ENCODE data around the gene SMCO1. TPM values are rescaled to one million over a fixed set of nuclear protein-coding genes. Genes with fewer than 3 reads are reported as not detected.
"Not testable (repeated sequence)": the region's sequence is repeated elsewhere in the genome, so short reads cannot be mapped to it uniquely, and the experiment has no call there.

SMCO1 gene
- total RNA-seq, 1 experiment from 2014 or later: not detected

DNA sequence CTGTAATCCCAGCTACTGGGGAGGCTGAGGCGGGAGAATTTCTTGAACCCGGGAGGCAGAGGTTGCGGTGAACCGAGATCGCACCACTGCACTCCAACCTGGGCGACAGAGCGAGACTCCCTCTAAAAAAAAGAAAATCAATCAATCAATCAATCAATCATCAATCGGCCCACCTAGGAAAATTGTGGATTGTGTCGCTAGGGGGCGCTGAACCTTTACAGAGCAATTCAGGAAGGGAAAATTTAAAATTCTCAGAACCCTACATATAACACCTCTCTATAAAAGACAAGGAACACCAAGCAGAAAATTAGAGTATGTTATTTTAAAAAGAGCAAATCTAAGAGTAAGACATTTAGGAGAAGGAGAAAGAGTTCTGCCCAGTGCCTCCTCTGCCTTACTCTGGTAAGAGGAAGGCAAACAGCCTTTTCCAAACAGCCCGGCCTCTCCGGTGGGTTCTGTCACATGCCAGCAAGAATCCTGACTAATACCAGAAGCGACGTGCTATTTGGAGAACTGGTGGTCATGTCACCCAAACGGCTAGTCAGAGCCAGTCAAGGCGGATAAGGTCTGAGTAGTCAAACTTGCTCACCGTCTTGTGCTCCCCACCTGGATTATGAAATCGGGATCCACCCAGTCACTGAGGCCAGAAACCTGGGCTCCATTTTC, 22.3 kb upstream of the SMCO1 start:
- H3K9me3 ChIP-seq (replicated peaks): peaks cover 5% of the 10 kb centered on the region; the same call in 1 of the 2 replicates
- peaks cover 2% of the 10 kb centered on the region; the same call in 1 of the 2 replicates for H3K27me3 ChIP-seq
- no peak for DNase-seq
- no peak overlapping the region for H3K4me3 ChIP-seq
- no peak overlapping the region for H3K27ac ChIP-seq
- H3K36me3 ChIP-seq: no peaks in the 10 kb centered on the region
- no peaks in the 10 kb centered on the region for H3K4me1 ChIP-seq

DNA sequence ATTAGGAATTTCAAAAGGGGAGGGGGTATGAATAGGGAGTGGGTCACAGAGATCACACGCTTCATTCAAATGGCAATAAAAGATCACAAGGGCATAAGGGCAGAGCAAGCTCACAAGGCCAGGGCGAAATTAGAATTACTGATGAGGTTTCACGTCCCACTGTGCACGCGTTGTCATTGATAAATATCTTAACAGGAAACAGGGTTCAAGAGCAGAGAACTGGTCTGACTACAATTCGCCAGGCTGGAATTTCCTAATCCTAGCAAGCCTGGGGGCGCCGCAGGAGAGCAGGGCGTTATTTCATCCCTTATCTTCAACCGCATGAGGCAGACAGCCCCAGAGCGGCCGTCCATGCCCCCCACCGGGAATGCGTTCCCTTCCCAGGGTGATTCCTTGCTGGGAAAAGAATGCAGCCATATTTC, 18.1 kb upstream of the SMCO1 start:
- Histone ChIP-seq H3K4me1 (no peaks in the 10 kb centered on the region), H3K36me3 (no peaks in the 10 kb centered on the region), H3K9me3 (replicated peaks) (peaks cover 5% of the 10 kb centered on the region; the same call in 1 of the 2 replicates), H3K4me3 (no peak overlapping the region), H3K27me3 (no peaks in the 10 kb centered on the region), H3K27ac (no peak overlapping the region)
- DNase-seq: peak in 1 of 2 experiments; percentile 30

DNA sequence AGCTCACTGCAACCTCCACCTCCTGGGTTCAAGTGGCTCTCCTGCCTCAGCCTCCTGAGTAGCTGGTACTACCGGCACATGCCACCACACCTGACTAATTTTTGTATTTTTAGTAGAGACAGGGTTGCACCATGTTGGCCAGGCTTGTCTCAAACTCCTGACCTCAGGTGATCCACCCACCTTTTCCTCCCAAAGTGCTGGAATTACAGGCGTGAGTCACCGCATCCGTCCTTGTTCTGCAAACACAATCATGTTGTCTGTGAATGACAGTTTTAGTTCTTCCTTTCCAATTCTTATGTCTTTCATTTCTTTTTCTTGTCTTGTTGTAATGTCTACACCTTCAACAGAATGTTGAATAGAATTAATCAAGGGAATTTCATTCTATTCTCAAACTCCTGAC, 16.3 kb upstream of the SMCO1 start:
- Histone ChIP-seq H3K36me3 (no peaks in the 10 kb centered on the region), H3K4me1 (no peaks in the 10 kb centered on the region), H3K27ac (no peak overlapping the region), H3K9me3 (replicated peaks) (peaks cover 5% of the 10 kb centered on the region; the same call in 1 of the 2 replicates), H3K27me3 (no peaks in the 10 kb centered on the region), H3K4me3 (no peak overlapping the region)
- no peak for DNase-seq

DNA sequence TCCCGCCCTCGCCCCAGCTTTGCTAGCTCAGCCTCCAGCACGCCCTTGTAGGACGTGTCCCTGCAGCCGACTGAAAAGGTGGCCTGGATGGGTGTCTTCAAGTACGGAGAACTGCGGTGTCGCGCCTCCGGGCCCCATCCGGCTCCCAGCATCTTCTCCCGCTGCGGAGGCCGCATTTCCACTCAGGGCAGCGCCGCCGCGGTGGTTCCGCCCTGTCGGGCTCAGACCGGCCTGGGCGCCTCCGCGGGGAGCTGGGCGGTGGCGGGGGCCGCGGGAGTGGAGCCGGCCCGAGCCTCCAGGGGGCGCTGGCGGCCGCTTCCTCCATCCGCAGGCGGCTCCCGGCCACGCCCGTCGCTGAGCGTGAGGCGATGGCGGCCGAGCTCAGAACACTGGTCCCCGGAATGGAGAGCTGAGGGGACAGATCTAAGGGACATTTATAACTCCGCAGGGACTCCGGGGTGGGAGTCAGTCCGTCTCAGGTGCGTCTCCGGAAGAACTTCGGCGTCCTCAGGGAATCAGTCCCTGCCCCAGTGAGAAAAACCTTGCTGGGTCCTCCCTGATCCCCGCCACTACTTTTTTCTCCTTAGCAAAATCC, 13.6 kb upstream of the SMCO1 start:
- Histone ChIP-seq H3K36me3 (no peaks in the 10 kb centered on the region), H3K4me3 (no peak overlapping the region), H3K9me3 (replicated peaks) (peaks cover 5% of the 10 kb centered on the region; the same call in 1 of the 2 replicates), H3K27me3 (no peaks in the 10 kb centered on the region), H3K4me1 (no peaks in the 10 kb centered on the region), H3K27ac (no peak overlapping the region)
- no peak for DNase-seq

DNA sequence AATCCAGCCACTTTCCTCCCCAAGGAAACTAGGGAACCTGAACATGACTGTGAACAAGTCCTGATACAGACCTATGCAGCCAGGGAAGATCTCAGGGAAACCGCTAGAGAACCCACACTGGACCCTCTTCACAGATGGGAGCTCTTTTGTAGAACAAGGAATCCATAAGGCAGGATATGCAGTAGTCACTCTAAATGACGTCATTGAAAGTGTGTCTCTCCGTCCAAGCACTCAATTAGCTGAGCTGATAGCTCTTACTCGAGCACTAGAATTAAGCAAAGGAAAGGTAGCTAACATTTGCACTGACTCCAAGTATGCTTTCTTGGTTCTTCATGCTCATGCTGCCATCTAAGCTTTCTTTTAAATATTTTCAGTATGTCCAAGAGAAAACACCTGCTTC, 10.0 kb upstream of the SMCO1 start:
- Histone ChIP-seq H3K4me3 (no peak overlapping the region), H3K4me1 (no peaks in the 10 kb centered on the region), H3K9me3 (replicated peaks) (peaks cover 2% of the 10 kb centered on the region), H3K36me3 (no peaks in the 10 kb centered on the region), H3K27ac (no peak overlapping the region), H3K27me3 (no peaks in the 10 kb centered on the region)
- no peak for DNase-seq

DNA sequence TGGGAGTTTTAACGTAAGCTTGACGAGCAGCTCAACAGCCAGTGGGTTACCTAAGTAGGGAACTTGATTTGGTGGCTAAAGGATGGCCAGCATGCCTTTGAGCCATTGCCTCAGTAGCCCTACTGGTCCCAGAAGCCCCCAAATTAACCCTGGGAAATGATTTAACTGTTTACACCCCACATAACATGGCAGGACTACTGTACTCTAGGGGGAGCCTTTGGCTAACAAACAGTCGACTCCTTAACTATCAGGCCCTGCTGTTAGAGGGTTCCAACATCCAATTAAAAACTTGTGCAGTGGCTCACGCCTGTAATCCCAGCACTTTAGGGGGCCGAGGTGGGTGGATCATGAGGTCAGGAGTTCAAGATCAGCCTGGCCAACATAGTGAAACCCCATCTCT, 9.4 kb upstream of the SMCO1 start:
- no peaks in the 10 kb centered on the region for H3K27me3 ChIP-seq
- H3K9me3 ChIP-seq (replicated peaks): peaks cover 8% of the 10 kb centered on the region
- H3K4me1 ChIP-seq: no peaks in the 10 kb centered on the region
- no peak overlapping the region for H3K4me3 ChIP-seq
- peak; percentile 27 to 60 for DNase-seq
- H3K27ac ChIP-seq: no peak overlapping the region
- H3K36me3 ChIP-seq: no peaks in the 10 kb centered on the region

DNA sequence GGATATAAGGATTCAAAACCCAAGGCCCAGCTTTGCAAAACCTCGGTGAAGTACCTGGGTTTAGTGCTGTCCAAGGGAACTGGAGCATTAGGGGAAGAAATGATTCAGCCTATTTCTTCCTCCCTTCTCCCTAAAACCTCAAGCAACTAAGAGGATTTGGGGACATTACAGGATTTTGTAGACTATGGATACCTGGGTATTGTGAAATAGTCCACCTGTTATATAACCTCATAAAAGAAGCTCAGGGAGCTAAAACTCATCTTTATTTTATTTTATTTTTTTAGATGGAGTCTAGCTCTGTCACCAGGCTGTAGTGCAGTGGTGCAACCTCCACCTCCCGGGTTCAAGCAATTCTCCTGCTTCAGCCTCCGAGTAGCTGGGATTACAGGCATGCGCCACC, 8.7 kb upstream of the SMCO1 start:
- no peaks in the 10 kb centered on the region for H3K27me3 ChIP-seq
- H3K9me3 ChIP-seq (replicated peaks): peaks cover 11% of the 10 kb centered on the region
- no peak overlapping the region for H3K4me3 ChIP-seq
- H3K27ac ChIP-seq: no peak overlapping the region
- H3K4me1 ChIP-seq: no peaks in the 10 kb centered on the region
- DNase-seq: no peak
- H3K36me3 ChIP-seq: no peaks in the 10 kb centered on the region

DNA sequence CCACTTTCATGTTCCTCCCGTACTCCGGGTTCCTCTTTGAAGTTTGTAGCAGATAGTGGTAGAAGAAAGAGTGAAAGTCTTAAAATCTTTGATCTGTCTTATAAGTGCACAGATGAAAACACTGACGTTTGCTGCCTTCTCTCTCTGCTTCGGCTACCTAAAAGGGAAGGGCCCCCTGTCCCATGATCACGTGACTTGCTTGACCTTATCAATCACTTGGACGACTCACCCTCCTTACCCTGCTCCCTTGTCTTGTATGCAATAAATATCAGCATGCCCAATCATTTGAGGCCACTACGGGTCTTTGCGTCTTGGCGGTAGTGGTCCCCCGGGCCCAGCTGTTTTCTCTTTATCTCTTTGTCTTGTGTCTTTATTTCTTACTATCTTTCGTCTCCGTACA, 6.1 kb upstream of the SMCO1 start:
- not testable (repeated sequence) for H3K36me3 ChIP-seq, H3K27ac ChIP-seq, H3K27me3 ChIP-seq, H3K4me3 ChIP-seq, DNase-seq, H3K4me1 ChIP-seq
- H3K9me3 ChIP-seq (replicated peaks): peaks cover 11% of the 10 kb centered on the region

DNA sequence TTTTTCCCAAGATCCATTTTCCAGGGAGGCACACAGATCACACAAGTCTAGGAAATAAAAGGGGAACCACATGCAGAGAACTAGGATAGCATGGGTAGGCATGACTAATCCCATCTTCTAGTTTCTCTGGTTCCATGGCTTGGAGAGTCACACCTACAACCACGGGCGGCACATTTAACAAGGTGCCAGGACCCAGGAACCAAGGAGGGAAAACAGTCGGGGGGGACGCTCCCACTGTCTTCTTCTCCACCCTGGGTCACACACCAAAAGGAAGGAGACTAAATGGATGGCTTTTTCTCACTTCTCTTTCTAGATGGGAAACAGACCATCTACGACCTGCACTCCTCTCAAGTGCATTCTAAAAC, 4.6 kb upstream of the SMCO1 start:
- no peaks in the 10 kb centered on the region for H3K36me3 ChIP-seq
- DNase-seq: no peak
- no peaks in the 10 kb centered on the region; the same call in 1 of the 2 replicates for H3K27me3 ChIP-seq
- H3K4me3 ChIP-seq: no peak overlapping the region
- H3K27ac ChIP-seq: no peak overlapping the region
- H3K9me3 ChIP-seq (replicated peaks): peaks cover 11% of the 10 kb centered on the region
- no peaks in the 10 kb centered on the region for H3K4me1 ChIP-seq

DNA sequence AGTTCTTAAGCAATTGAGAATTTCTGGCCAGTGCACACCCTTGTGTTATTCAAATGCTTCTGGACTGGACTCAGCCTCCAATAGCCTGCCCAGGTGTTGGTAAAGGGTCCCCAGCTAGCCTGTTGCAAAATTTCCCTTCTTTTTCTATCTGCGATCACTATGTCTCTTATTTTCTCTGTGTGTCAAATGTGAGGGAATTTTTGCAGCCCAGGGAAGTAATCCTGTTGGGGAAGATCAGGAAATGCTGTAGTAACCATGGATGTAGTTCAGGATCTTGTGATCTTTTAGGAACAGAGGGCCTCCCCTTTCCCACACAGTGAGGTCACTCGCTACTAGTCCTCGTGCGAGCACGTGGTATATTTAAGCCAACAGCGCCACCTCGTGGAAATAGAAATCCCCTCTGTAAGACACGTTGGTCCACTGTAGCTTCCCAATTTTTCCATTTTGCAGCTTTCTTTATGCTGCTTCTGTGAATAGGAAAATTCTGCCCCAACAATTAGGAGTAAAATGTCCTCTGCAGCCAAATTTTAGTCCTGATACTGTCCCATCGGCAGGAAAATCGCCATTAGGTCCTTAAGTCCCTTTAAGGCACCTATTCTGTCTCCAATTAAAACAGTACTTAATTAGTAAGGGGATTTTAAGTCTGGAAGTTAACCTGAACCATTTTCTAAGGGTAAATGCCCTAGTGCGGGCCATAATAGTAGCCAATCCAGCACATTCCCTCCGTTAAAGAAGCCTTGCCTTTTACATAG, 4.0 kb upstream of the SMCO1 start:
- Histone ChIP-seq H3K27me3 (no peaks in the 10 kb centered on the region; the same call in 1 of the 2 replicates), H3K27ac (no peak overlapping the region), H3K4me1 (no peaks in the 10 kb centered on the region), H3K4me3 (no peak overlapping the region), H3K9me3 (replicated peaks) (peaks cover 11% of the 10 kb centered on the region), H3K36me3 (no peaks in the 10 kb centered on the region)
- peak; percentile 82 to 91 for DNase-seq

DNA sequence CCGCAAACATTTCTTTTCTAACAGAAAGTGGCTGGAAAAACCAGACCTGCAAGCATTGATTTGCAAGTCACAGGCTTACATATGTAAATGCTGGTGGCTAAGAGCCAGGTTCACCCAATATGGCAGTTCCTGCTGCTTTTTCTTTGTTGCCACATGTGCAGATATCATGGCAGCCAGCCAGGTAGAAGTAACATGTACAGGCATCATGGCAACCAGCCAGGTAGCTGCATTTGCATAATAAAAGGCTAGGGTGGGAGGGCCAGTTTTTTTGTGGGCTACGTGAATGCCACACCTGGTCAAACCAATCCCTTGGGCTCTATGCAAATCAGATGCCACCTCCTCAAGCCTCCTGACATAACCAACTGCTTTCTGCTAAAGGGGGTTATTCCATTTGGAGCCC, 2.8 kb upstream of the SMCO1 start:
- no peak for DNase-seq
- Histone ChIP-seq H3K27me3 (no peaks in the 10 kb centered on the region; the same call in 1 of the 2 replicates), H3K9me3 (replicated peaks) (peaks cover 11% of the 10 kb centered on the region), H3K4me3 (no peak overlapping the region), H3K36me3 (no peaks in the 10 kb centered on the region), H3K27ac (no peak overlapping the region), H3K4me1 (no peaks in the 10 kb centered on the region)

DNA sequence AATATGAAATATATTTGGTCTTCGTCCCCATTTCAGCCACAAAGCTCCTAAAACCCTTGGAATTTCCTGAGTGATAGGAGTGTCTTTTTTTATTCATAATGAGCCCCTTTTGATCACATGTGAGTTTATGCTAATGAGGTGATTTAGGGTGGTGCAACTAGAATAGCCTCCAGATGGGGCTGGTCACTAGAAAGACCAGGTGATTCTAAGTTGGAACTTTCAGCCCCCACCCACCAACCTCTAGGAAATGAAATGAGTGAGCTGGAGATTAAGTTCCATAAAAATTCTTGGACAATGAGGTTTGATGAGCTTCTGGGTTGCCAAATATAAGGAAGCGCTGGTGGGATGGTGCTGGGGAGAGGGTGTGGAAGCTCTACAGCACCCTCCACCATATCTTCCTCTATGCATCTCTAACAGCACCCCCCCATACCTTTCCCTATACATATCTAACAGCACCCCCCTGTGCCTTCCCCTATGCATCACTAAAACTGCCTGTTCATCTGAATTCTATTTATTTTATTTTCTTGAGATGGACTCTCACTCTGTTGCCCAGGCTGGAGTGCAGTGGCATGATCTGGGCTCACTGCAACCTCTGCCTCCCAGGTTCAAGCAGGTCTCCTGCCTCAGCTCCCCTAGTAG, 2.1 kb upstream of the SMCO1 start:
- DNase-seq: no peak

DNA sequence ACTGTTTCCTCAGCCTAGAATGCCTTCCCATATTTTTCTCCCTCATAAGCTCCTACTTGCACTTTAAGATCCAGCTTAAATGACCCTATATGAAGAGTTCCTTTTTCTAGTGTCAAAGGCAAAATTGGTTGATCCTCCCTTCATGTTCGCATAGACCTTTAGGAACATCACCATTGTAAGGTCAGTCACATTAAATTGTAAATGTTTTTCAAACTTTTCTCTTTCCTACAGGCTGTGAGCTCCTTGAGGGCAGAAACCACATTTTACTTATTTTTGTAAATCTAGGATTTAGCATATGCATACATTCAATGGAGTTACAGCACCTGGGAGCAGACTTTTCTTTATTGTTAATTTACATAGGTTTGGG, 813 bp downstream of the SMCO1 start:
- no peaks in the 10 kb centered on the region for H3K36me3 ChIP-seq
- no peak for DNase-seq
- H3K9me3 ChIP-seq (replicated peaks): peaks cover 1% of the 10 kb centered on the region; the same call in 1 of the 2 replicates
- no peak overlapping the region for H3K4me3 ChIP-seq
- no peaks in the 10 kb centered on the region for H3K4me1 ChIP-seq
- no peak overlapping the region for H3K27ac ChIP-seq
- no peaks in the 10 kb centered on the region; the same call in 1 of the 2 replicates for H3K27me3 ChIP-seq

More for the DNA sequence above, 2.1 kb upstream of the SMCO1 start:
- Histone ChIP-seq H3K4me1 (no peaks in the 10 kb centered on the region), H3K27ac (no peak overlapping the region), H3K27me3 (no peaks in the 10 kb centered on the region; the same call in 1 of the 2 replicates), H3K4me3 (no peak overlapping the region), H3K36me3 (no peaks in the 10 kb centered on the region), H3K9me3 (replicated peaks) (peaks cover 11% of the 10 kb centered on the region)

DNA sequence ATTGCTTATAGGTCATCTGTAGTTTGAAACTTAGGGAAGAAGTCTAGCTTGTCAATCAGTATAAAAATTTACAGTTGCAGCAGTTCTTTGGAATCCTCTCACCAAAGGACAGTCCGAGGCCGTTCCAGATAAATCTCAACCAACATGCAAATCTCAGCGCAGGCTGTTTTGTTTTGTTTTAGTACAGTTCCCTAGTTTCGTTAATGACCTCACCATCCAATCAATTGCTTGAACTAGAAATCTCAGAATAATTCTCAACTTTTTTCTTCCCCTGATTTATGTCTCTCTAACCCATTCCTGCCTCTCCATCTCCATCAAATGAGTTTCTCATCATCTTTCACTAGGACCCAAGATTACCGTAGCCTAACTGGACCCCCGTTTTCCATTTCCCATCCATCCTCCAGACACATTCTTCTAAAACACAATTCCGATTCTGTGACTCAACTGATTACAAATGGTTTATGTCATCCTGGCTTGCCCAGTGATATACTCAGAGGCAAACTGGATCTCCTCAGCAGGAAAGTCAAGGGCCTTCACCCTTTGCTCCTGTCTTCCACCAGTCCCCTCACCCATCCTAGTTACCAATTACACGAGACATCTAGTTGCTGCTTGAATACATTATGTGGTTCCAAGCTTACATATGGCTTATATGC, 1.3 kb downstream of the SMCO1 start:
- H3K4me3 ChIP-seq: no peak overlapping the region
- H3K4me1 ChIP-seq: no peaks in the 10 kb centered on the region
- no peaks in the 10 kb centered on the region for H3K9me3 ChIP-seq (replicated peaks)
- no peak overlapping the region for H3K27ac ChIP-seq
- H3K27me3 ChIP-seq: no peaks in the 10 kb centered on the region; the same call in 1 of the 2 replicates
- no peaks in the 10 kb centered on the region for H3K36me3 ChIP-seq
- no peak for DNase-seq

Data from SJCRH30 (cell line).